Left lung (tissue), 10 donors: ENCODE results near the gene SPATA18. TPM values are rescaled to one million over a fixed set of nuclear protein-coding genes. Genes with fewer than 3 reads are reported as not detected.

Source experiments
- ATAC-seq: fragments of 200-7000 bp; cut with Tn5 transposase; one replicate; pipeline ENCODE4 v1.9.1; 2020; ENCODE audit warnings: moderate library complexity
- DNase-seq, 4 donors: peaks; one replicate each; pipeline ENCODE4 v3.0.0-alpha.2; 2013 to 2020
- H3K27ac ChIP-seq, 2 donors: fragments of 200-600 bp; sonication (generic) in 1 of 2; one replicate each; pipeline versions ENCODE4 v1.5.0 to v1.8.0; 2020 to 2021
- H3K27me3 ChIP-seq, 2 donors: fragments of 200-600 bp; sonication (generic) in 1 of 2; one replicate each; pipeline versions ENCODE4 v1.5.0 to v1.8.0; 2020 to 2021
- H3K36me3 ChIP-seq, 2 donors: fragments of 200-600 bp; sonication (generic) in 1 of 2; one replicate each; pipeline versions ENCODE4 v1.5.0 to v1.8.0; 2020 to 2021
- H3K4me1 ChIP-seq, 2 donors: fragments of 200-600 bp; one replicate each; pipeline ENCODE4 v1.8.0; 2021
- H3K4me3 ChIP-seq, 2 donors: fragments of 200-600 bp; sonication (generic) in 1 of 2; one replicate each; pipeline versions ENCODE4 v1.5.0 to v1.8.0; 2020 to 2021; ENCODE audit warnings: mild to moderate bottlenecking in 1 of 2
- H3K9me3 ChIP-seq, 2 donors: fragments of 200-600 bp; sonication (generic) in 1 of 2; one replicate each; pipeline versions ENCODE4 v1.5.0 to v1.8.0; 2020 to 2021
- intact Hi-C, 2 donors: fragments of 100-400 bp; cut with DNase I; formaldehyde crosslinking; loops; one replicate each; pipeline versions ENCODE4 v1.11.2 to v1.14.2; 2022
- polyA plus RNA-seq, 6 donors: library from polyadenylated mRNA; unstranded; fragments of 120-200 nt; gene quantifications; one replicate each; pipeline ENCODE4 v1.2.1, GENCODE V29; 2013; ENCODE audit not compliant: insufficient read length in 6 of 6
- total RNA-seq, 2 donors: library from RNA; stranded (reverse); fragmentation: NEBNext Ultra II Directional; extraction: Animal tissue kit (Norgen Biotek cat#: 25700); gene quantifications; one replicate each; pipeline ENCODE4 v1.2.1, GENCODE V29; 2021
- TF ChIP-seq, protein P1 (sequence below), 2 donors: fragments of 200-600 bp; sonication (generic) in 1 of 2; IDR thresholded peaks; one replicate each; pipeline versions ENCODE4 v1.5.0 to v1.8.0; 2021; ENCODE audit warnings: antibody characterized with exemption in 2 of 2
- donor health status: DM: no; HTN: yes; CAD: no.
- donor health status: DM: no; HTN: no; CAD: no.

Gene SPATA18
- total and polyA plus RNA-seq, 8 donors = 1.6 to 23.7 (median 9.3) TPM

DNA sequence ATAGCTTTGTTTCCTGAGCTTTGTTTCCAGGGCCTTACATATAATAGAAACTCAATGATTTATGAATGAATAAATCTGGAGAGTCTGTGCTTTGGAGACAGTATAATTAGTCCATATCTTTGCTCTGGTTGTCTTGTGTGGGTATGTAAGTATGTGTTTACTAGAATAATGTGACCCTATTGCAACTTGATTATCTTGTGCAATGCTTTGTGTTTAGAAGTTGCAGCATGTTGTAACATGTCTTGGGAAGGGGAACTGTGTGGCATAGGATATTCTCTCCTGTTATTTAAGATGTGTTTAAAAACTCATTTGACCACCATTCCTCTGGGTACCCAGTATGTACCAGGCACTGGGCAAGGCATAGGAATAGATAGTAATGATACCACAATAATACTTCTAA lies 6.1 kb downstream of the SPATA18 start:
- peaks cover 7 to 15% of the 10 kb centered on the region in 2 donors for H3K4me1 ChIP-seq
- H3K9me3 ChIP-seq = no peaks in the 10 kb centered on the region
- H3K27ac ChIP-seq = no peak overlapping the region
- TF ChIP-seq, protein P1, sequence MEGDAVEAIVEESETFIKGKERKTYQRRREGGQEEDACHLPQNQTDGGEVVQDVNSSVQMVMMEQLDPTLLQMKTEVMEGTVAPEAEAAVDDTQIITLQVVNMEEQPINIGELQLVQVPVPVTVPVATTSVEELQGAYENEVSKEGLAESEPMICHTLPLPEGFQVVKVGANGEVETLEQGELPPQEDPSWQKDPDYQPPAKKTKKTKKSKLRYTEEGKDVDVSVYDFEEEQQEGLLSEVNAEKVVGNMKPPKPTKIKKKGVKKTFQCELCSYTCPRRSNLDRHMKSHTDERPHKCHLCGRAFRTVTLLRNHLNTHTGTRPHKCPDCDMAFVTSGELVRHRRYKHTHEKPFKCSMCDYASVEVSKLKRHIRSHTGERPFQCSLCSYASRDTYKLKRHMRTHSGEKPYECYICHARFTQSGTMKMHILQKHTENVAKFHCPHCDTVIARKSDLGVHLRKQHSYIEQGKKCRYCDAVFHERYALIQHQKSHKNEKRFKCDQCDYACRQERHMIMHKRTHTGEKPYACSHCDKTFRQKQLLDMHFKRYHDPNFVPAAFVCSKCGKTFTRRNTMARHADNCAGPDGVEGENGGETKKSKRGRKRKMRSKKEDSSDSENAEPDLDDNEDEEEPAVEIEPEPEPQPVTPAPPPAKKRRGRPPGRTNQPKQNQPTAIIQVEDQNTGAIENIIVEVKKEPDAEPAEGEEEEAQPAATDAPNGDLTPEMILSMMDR (IDR thresholded peaks at IDR 0.05) = no peak
- no peak overlapping the region for H3K4me3 ChIP-seq
- H3K27me3 ChIP-seq = peaks cover 5 to 22% of the 10 kb centered on the region in 2 donors
- no peak for ATAC-seq
- no peak for DNase-seq
- intact Hi-C loops = no loop called here
- no peaks in the 10 kb centered on the region for H3K36me3 ChIP-seq

- ATAC-seq (no peak), DNase-seq (no peak)
- intact Hi-C loops = no loop called here
- H3K9me3 ChIP-seq = no peaks in the 10 kb centered on the region
- H3K36me3 ChIP-seq = no peaks in the 10 kb centered on the region
- H3K4me3 ChIP-seq = no peak overlapping the region
- peaks cover 5 to 11% of the 10 kb centered on the region in 2 donors for H3K27me3 ChIP-seq
- peaks cover 7 to 11% of the 10 kb centered on the region in 2 donors for H3K4me1 ChIP-seq
- TF ChIP-seq, protein P1 (IDR thresholded peaks at IDR 0.05) = no peak
- H3K27ac ChIP-seq = no peak overlapping the region
Measured at GRCh38 chr4:52058275-52058674, 7.2 kb downstream of the SPATA18 start.

DNA sequence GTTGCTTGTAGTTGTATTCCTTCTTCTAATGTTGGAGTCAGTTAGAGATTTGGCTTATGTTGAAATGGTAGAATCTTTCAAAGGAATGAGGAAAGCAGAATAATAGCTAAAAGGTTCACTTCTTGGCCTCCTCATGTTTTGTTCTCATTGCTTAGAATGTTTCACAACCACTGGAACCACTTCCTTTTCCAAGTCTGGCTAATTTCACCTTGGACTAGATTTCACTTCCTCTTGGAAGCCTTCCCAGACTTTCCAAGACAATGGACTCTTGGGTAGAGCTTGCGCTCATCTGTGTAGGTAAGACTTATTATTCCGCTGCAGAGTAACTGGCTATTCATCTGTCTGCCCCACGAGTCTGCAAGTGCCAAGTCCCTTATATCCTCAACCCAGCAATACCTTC lies 8.3 kb downstream of the SPATA18 start:
- Histone ChIP-seq H3K27me3 (peaks cover 0 to 1% of the 10 kb centered on the region in 2 donors), H3K4me3 (no peak overlapping the region), H3K27ac (peak overlapping the region in 1 of 2 donors; percentile 8), H3K9me3 (no peaks in the 10 kb centered on the region), H3K36me3 (no peaks in the 10 kb centered on the region), H3K4me1 (peaks cover 7 to 11% of the 10 kb centered on the region in 2 donors)
- TF ChIP-seq, protein P1 (IDR thresholded peaks at IDR 0.05) = no peak
- peak; percentile 79 for ATAC-seq
- peak in 1 of 4 donors; percentile 4 for DNase-seq
- intact Hi-C loops = no loop called here

DNA sequence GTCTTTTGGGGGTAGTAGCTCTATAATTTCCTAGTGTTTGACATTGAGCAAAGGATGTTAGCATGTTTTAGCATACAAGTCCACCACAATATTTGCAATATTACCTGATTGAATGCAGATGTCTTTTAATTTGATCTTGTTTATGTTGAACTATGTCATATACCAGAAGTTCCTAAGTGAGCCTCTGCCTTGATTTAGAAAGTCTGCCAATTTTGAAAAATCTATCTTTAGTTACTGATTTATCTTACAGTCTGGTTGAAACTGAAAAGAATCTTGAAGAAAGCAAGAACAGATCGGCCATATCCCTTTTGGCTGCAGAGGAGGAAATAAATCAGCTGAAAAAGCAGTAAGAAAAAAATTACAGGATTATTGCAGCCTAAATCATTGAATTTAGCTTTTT lies 18.5 kb downstream of the SPATA18 start:
- Histone ChIP-seq H3K4me3 (no peak overlapping the region), H3K27ac (no peak overlapping the region), H3K9me3 (no peaks in the 10 kb centered on the region), H3K27me3 (peaks cover 0 to 6% of the 10 kb centered on the region in 2 donors), H3K4me1 (no peaks in the 10 kb centered on the region), H3K36me3 (no peaks in the 10 kb centered on the region)
- DNase-seq (no peak), ATAC-seq (no peak)
- intact Hi-C loops = no loop called here
- TF ChIP-seq, protein P1 (IDR thresholded peaks at IDR 0.05) = no peak

DNA sequence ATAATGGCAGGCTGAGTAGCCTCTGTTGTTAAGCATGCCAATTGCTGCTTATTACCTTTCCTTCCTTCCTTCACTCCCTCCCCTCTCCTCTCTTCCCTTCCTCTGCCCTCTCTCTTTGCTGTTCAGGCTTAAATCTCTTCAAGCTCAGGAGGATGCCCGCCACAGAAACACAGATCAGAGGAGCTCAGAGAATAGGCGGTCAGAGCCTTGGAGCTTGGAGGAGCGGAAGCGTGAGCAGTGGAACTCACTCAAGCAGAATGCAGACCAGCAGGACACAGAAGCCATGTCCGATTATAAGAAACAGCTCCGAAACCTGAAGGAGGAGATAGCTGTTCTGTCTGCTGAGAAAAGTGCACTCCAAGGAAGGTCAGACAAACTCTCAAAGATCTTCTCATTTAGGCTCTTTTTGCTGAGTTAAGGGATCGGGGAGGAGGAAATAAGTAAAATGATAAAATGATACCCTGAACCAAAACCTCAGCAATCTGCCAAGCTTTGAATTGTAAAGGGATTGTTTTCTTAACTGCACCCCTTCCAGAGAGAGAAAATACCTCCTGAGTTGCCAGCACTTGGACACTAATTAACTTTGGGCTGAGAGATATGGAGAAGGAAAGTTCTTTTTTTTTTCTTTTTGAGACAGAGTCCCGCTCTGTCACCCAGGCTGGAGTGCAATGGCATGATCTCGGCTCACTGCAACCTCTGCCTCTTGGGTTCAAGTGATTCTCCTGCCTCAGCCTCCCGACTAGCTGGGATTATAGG lies 20.9 kb downstream of the SPATA18 start:
- Histone ChIP-seq H3K27ac (no peak overlapping the region), H3K4me3 (no peak overlapping the region), H3K9me3 (no peaks in the 10 kb centered on the region), H3K27me3 (peaks cover 0 to 15% of the 10 kb centered on the region in 2 donors), H3K4me1 (no peaks in the 10 kb centered on the region), H3K36me3 (no peaks in the 10 kb centered on the region)
- TF ChIP-seq, protein P1 (IDR thresholded peaks at IDR 0.05) = no peak
- DNase-seq (no peak), ATAC-seq (no peak)
- intact Hi-C loops = no loop called here
